Hematopoietic multipotent progenitor cell treated with erythropoietin and hydrocortisone succinate and interleukin-3 and kit ligand, for 6 days (in vitro differentiated cells): ENCODE measurements around the gene CD82.

Experiments
- DNase-seq: peaks from one replicate; pipeline ENCODE4 v3.0.0-alpha.2; 2015

The CD82 gene

DNA sequence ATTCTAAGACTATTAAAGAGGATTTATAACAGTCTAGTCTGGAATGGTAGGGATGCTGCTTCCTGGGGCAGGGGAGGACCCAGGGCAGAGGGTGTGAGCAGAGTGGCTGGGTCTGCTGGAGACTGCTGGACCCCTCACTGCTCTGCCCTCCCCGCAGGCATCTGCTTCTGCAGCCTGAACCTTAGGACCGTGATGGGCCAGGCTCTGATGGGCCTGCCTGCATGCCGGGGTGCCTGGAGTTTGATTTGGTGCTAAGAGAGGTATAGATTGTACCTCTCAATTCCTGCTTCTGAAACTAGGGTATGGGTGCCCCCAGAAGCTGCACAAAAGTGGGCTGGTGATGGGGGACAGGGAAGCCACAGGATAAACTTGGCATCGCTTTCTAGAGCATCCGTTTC, 54.9 kb downstream of the CD82 start:
- no peak for DNase-seq

DNA sequence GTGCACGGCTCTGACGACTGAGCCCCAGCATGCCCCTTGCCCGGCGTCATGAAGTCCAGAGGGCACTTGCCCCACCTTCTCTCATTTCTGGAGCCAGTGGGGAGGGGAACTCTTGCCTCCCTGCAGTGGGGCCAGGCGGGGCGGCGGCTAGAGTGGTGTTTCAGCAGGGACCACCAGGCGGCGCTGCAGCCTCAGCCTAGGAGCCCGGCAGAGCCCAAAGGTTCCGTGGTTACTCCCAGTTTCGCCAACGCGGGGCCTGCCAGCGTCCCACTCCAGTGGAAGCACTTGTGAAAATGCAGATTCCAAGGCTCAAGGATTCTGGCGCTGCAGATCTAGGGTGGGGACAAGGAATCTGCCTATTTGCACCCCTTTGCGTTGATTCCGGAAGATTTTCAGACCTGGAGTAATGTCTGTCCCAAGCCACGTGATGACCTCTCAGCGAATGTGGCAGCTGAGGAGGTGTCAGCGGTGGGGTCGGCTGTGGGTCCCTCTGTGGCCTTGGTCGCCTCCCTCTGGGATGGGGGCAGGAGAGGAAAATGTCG, 55.7 kb downstream of the CD82 start:
- peak; percentile 83 for DNase-seq

GRCh38 chr11:44621784-44622183, 56.3 kb downstream of the CD82 start:
- no peak for DNase-seq

- DNase-seq = no peak
Measured at GRCh38 chr11:44622190-44622650, 56.8 kb downstream of the CD82 start.

DNA sequence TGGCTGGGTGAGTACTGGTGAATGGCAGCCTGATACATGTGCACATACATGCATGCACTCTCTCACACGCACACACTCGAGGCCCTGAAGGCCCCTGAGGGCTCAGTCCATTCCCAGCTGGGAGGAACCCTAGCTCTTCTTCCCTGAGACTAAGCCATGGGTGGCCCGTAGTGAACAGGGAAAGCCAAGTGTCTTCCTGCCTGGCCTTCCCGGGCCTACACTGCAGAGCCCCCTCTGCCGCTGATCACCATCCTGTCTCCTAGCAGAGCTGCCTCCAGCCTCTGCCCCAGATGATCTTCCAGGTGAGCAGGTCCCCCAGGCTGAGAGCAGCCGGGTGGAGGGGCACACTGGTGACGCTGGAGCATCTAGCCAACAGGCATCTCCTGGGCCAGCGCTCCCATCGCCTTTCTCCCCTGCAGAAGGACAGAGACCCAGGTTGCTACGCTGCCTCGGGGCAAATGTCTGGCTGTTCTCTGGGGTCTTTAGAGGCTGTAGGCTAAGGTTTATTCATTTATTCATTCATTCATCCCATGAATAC, 57.3 kb downstream of the CD82 start:
- DNase-seq = no peak

GRCh38 chr11:44623341-44623730, 57.9 kb downstream of the CD82 start:
- no peak for DNase-seq

DNA sequence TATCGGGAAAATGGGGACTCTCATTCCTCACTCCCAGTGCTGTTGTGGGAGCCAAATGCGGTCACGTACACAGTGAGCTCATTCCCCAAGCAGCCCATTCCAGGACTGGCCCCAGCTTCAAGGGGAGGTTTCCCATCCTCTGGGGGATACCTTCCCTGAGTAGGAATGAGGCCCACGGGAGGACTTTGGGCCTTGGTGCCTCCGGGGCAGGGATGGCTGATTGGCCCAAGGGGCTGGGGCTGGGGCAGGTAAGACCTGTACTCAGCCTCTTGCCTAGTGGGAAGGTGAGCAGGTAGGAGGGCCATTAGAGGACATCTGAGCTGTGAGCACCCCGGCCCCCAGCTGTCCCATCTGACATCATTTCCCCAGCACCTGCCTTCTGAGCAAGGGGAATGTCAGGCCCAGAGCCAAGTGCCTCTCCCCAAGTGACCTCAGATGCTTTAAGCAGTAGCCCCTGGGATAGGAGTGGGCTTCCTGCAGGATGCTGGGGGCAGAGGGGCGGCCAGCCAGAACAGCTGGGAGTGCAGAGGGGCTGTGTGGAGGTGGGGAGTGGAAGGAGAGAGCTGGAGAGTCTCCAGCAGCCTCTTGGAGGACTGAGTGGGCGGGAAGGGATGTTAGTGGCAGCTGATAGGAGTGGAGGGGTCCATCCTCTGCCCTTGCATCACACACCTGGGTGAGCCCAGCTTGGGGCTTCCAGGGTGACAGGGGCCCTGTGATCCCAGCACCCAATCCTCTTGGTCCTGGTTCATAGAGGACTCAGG, 58.4 kb downstream of the CD82 start:
- no peak for DNase-seq

- DNase-seq = no peak
Measured at GRCh38 chr11:44624761-44625221, 59.3 kb downstream of the CD82 start.

GRCh38 chr11:44625759-44626523, 60.5 kb downstream of the CD82 start:
- peak; percentile 55 for DNase-seq

- DNase-seq = no peak
Measured at GRCh38 chr11:44626645-44627044, 61.2 kb downstream of the CD82 start.

DNA sequence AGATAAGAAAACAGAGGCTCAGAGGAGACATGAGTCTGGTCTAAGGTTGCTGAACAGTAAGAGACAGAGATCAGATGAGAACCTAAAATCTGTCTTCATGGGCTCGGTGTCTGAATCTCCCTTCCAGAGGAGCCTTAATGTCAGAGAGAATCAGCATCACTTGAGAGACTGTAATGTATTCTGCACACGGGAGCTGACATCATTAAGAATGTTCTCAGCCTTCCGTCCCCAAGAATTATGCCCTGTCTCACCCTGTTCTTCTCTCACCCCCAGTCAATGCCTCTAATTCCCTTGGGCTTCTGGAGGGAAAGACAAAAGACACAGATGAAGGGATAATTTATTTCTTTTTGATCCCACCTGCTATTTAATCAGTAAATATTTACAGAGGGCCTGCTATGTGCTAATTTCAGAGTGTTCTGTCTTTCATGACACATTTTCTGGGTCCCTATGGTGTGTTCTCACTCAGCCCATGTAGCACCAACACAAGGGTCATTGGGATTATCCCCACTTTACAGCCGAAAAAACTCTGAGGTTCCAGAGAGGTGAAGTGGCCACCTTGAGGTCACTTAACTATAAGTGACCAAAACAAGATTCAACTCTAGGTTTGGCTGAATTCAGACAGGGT, 61.8 kb downstream of the CD82 start:
- DNase-seq = no peak

GRCh38 chr11:44627911-44628729, 62.7 kb downstream of the CD82 start:
- no peak for DNase-seq

GRCh38 chr11:44628730-44629700, 63.6 kb downstream of the CD82 start:
- DNase-seq = no peak

DNA sequence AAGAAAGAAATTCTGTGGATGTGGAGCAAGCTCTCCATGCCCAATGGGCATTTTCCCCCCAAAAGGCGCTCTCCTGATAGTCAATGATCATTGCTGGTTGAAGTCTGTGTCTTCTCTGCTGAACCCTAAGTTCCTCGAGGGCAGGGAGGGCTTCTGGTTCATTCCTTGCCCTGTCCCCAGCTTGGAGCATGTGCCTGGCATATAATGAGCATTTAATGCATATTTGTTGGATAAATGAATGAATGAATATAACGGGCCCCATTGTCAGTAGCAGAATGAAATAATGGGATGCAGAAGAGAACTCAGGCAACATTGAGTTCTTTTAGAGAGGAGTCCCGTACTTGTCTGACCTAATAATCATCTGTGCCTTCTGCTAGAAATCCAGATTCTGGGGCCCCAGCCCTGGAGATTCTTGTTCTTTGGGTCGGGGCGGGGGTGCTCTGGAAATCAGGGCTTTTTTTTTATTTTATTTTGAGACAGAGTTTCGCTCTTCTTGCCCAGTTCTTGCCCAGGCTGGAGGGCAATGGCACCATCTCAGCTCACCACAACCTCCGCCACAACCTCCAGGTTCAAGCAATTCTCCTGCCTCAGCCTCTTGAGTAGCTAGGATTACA, 64.4 kb downstream of the CD82 start:
- no peak for DNase-seq

GRCh38 chr11:44630511-44631210, 65.2 kb downstream of the CD82 start:
- DNase-seq = no peak

GRCh38 chr11:44631831-44632230, 66.4 kb downstream of the CD82 start:
- DNase-seq = no peak

GRCh38 chr11:44632466-44633123, 67.1 kb downstream of the CD82 start:
- DNase-seq = peak; percentile 74

DNA sequence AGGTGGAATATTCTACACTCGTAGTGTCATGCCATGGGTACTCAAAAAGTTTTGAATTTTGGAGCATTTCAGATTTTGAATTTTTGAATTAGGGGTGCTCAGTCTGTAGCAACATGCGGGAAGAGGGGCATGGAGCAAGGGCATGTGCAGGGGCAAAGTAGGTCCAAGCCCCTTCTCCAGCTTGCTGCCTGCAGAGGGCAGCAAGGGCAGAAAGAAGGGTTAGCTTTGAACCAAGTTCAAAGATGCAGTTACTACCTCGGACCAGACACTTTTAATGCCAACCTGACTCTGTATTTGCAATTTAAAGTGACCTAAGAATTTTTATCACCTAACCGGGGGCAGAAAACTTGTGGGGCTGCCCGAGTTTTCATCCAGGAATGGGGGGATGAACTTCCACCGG, 68.2 kb downstream of the CD82 start:
- peak; percentile 35 for DNase-seq
